CD4-positive, alpha-beta T cell treated with Interleukin-12 subunit alpha and Interleukin-12 subunit beta, for 1 hour (primary cell): Measurements from ENCODE around the gene ESR2.
A peak's percentile ranks its signal among the peaks of the same experiment; 100 is the strongest.
"Not testable (repeated sequence)": the region's sequence is repeated elsewhere in the genome, so short reads cannot be mapped to it uniquely, and the experiment has no call there.

ENCODE experiments used
- DNase-seq: peaks from one replicate; pipeline ENCODE4 v3.0.0-alpha.2; 2020

The ESR2 gene

GRCh38 chr14:64196056-64196455 is 98.1 kb downstream of the ESR2 start:
- DNase-seq = no peak

DNA sequence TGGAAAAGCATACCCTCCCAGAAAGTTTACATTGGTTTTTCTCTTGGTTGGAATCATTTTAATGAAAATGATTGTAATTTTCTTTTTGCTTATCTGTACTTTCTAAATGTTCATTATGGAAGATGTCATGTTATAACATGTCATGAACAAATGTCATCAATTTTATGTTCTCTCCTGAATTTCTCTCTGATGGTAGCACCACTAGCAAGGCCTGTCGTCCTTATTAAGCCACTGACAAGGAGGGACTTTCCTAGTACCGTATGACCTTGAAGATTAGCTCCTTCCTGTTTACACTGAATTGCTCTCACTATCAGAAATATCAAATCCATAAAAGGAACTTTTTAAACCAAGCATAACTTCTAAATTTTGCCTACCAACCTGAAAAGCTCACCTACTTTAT is 99.0 kb downstream of the ESR2 start:
- peak; percentile 55 for DNase-seq

DNA sequence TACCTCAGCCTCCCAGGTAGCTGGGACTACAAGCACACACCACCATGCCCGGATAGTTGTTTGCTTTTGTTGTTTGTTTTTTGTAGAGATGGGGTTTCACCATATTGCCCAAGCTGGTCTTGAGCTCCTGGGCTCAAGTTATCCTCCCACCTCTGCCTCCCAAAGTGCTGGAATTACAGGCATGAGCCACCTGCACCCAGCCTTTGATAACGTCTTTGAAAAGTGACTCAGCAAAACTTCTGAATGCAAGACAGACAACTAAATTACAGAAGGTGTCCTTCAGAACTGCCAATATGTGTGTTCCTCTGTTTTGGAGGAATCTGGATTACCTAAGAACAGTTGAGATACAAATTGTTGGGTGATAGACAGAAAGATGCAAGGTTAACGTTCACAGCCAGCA is 99.8 kb downstream of the ESR2 start:
- no peak for DNase-seq

GRCh38 chr14:64193821-64194220 is 100.3 kb downstream of the ESR2 start:
- DNase-seq = no peak

DNA sequence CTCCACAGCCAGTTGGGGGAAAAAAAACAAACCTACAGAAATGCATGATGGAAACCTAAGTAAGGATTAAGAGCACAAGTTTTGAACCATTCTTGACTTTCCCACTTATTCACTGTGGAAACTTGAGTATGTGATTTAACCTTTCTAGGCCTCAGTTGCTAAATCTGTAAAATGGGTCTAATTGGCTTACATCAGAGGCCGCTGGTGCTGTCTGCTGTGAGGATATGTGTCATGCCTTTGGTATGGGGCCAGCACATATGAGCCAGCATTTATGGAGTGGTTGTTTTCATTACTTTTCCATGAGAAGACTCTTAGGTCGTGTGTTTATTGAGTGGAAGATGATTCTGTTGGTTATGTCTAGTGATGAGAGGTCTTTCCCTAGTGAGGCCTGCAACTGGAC is 102.4 kb downstream of the ESR2 start:
- no peak for DNase-seq

DNA sequence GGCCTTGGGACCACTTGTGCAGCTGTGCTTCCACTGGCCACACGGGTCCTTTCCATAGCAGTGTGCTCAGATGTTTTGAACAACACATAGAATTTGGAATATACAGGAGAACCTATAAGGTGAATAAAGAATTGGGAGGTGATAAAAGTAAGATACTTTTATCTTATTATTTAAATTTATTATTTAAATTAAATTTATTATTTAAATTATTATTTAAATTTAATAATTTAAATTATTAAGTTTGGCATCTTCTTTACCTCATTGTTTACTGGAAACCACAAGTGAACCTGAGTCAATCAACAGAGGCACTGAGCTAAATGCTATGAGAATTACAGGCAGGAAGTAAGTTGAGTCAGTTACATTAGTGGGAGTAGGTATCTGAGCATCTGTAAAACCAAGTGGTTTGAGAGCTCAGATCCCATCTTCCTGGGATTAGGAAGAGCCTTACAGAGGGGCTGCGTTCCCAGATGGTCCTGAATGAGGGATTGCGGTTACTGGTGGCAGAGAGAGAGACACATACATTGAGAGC is 103.1 kb downstream of the ESR2 start:
- DNase-seq = no peak

DNA sequence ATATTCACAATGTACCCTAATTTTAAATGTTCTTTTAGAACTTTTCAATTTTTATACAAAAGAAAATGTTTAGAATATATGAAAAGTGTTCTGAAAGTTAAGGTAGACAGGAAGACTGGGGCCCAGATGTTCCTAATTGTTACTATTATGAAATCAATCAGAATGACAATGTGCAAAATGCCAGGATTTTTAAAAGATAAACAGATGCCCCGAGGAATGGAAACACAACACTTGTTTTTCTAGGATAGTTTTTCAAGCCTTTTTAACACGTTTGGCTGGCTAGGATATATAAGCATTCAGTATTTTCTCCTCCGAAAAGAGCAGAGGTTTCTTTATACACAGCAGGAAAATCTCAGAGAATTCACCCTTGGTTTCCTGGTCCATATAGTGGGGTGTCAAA is 106.8 kb downstream of the ESR2 start:
- DNase-seq = no peak

GRCh38 chr14:64186231-64187129 is 107.7 kb downstream of the ESR2 start:
- no peak for DNase-seq

GRCh38 chr14:64185184-64185583 is 109.0 kb downstream of the ESR2 start:
- DNase-seq = no peak

DNA sequence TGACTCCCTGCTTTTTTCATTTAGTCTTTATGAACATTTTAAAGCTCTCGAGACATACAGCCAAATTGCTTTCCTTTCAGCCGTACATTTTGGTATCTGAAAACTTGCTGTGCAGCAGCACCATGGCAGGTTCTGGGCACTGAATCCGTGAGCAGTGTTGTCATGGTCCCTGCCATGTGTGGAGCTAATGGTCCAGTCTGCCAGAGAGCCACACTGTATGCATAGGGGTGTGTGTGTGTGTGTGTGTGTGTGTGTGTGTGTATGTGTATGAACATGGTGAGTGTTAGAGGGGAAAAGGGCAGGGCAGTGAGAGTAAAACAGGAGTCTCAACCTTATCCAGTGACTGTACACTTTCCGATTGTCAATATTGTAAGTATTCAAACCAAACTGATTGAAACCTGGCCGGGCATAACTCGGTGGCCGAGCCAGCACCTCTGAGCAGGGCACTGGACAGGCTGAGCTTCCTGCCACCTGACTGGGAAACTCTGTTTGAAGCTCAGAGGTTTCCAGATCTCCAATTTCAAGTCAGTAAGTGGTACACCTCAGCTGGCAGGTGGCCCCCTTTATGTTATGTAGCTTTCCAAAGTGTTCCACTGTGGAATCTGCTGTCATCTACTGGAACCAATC is 110.0 kb downstream of the ESR2 start:
- DNase-seq = no peak

- not testable (repeated sequence) for DNase-seq
Measured at GRCh38 chr14:64182908-64183307, 111.3 kb downstream of the ESR2 start.

- DNase-seq = no peak
Measured at GRCh38 chr14:64178814-64179213, 115.4 kb downstream of the ESR2 start.

- no peak for DNase-seq
Measured at GRCh38 chr14:64176330-64176729, 117.8 kb downstream of the ESR2 start.

- no peak for DNase-seq
Measured at GRCh38 chr14:64174922-64175782, 119.0 kb downstream of the ESR2 start.

- no peak for DNase-seq
Measured at GRCh38 chr14:64170181-64170580, 124.0 kb downstream of the ESR2 start.

- no peak for DNase-seq
Measured at GRCh38 chr14:64159588-64159987, 134.6 kb downstream of the ESR2 start.

DNA sequence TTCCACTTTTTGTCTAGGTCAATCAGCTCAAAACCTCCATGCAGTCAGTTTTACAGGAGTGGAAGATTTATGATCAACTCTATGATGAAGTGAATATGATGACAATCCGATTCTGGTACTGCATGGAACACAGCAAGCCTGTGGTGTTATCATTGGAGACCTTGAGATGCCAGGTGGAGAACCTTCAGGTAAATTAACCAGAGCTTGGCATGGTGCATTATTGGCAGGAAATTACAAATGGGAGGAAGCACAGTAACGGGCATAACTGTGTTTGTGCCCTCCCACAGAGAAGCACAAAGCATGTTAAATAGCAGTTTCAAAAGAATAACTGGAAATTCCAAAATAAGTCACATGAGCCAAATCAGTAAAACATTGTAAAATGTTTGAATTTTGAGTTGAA is 135.6 kb downstream of the ESR2 start:
- no peak for DNase-seq

- DNase-seq = no peak
Measured at GRCh38 chr14:64149921-64150320, 144.2 kb downstream of the ESR2 start.

DNA sequence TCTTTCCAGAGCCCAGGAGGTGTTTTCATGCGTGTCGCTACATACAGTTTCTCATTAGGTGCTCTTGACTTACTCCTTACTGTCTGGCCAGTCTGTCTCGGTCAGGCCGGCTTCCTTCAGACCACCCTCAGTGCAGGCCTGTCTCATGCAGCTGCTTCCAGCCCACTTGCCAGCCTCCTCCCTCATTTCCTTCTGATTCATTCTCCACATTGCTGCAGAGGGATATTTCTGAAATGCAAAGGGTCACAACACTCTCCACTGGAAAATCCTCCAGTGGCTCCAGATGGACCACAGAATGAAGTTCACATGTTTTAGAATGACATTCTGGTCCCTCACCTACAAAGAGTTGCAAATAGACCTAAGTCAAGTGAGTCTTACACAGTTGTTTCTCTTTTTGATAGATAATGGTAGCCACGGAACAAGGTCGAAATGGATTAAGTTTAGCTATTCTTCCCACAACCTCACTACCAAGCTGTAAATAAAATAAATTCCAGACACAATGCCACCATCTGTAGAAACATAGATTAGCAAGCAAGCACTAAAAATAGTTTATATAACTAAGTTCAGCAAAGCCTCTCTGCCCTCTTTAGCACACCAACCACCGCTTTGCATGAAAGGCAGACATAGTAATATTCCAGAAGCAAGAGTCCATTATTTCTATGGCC is 146.9 kb downstream of the ESR2 start:
- DNase-seq = no peak

GRCh38 chr14:64137657-64138290 is 156.4 kb downstream of the ESR2 start:
- DNase-seq = no peak

DNA sequence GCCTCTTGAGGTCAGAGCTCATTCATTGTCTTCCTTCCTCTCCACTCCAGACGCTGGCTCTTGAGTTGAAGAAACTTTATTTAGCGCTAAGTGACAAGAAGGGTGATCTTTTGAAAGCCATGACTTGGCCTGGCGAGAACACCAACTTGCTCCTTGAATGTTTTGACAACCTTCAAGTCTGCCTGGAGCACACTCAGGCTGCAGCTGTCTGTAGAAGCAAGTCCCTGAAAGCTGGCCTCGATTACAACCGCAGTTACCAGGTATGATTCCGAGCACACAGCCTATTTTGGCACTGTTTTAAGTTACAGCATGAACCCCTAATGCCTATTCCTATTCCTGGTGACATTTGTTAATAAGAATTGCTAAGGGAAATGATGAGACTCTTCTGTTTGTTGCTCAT is 167.6 kb downstream of the ESR2 start:
- DNase-seq = no peak

DNA sequence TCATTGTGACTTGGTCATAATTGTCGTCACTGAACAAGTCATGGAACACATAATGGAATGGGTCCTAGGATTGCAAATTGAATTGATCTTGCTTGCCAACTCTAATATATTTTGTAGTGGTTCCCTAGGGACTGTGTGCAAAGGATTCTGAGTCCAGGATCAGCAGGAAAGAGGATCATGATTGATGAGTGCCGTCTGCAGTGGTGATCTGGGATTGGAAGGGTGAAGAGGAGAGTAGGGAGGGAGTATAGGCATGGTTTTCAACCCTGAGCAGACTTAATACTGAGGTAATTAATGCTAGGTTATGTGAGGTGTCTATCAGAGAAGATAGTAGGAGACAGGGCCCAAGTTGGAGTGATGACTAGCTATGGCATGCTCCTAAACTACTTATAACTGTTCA is 168.9 kb downstream of the ESR2 start:
- DNase-seq = no peak
